Activated T-cell treated with anti-CD3 and anti-CD28 coated beads for 24 hours (primary cell): Measurements from ENCODE around the gene PARP6.

Experiments used
- DNase-seq: peaks from one replicate; pipeline ENCODE4 v3.0.0-alpha.2; 2020; ENCODE audit warnings: low read depth

Gene PARP6

GRCh38 chr15:72198356-72199204 lies 73.8 kb downstream of the PARP6 start:
- no peak for DNase-seq

GRCh38 chr15:72197460-72198355 lies 74.6 kb downstream of the PARP6 start, which contains the start of gene GRAMD2A:
Gene GRAMD2A, minus strand, starts transcription at chr15:72197787.
- DNase-seq = no peak

- DNase-seq = no peak
Observed at GRCh38 chr15:72197041-72197459, 75.3 kb downstream of the PARP6 start.

- no peak for DNase-seq
Observed at GRCh38 chr15:72196409-72197040, 75.8 kb downstream of the PARP6 start.

GRCh38 chr15:72195101-72195511 lies 77.2 kb downstream of the PARP6 start:
- no peak for DNase-seq

GRCh38 chr15:72193836-72194396 lies 78.4 kb downstream of the PARP6 start:
- no peak for DNase-seq

GRCh38 chr15:72192416-72192815 lies 79.9 kb downstream of the PARP6 start:
- no peak for DNase-seq
